WTC11 (cell line): Measurements from ENCODE around the gene DIPK2A. TPM values are rescaled to one million over a fixed set of nuclear protein-coding genes. Genes with fewer than 3 reads are reported as not detected.

Experiments used
- ATAC-seq: fragments of 200-7000 bp; cut with Tn5 transposase; 2 replicates; pipeline ENCODE4 v1.10.0; 2021; ENCODE audit warnings: mild to moderate bottlenecking, moderate library complexity
- CTCF ChIA-PET: fragments of 300-600 bp; sonication (Branson Sonifier 250); formaldehyde crosslinking; loops from one replicate; lab custom pipeline; 2021; ENCODE audit warnings: antibody characterized with exemption; lab: Charles Lee
- POLR2A ChIA-PET: fragments of 350-600 bp; sonication (Branson Sonifier 250); formaldehyde crosslinking; loops from one replicate; lab custom pipeline; 2021; ENCODE audit warnings: antibody characterized with exemption; lab: Charles Lee
- DNase-seq: peaks from one replicate; pipeline ENCODE4 v3.0.0; 2021; ENCODE audit warnings: low spot score
- H3K27ac Mint-ChIP-seq: 2 replicates; pipeline ENCODE4 v1.8.0; 2021; ENCODE audit warnings: mixed read lengths
- H3K27me3 Mint-ChIP-seq: 2 replicates; pipeline ENCODE4 v1.8.0; 2021; ENCODE audit warnings: low read depth, mild to moderate bottlenecking, moderate library complexity, mixed read lengths
- H3K36me3 Mint-ChIP-seq: 2 replicates; pipeline ENCODE4 v1.8.0; 2021; ENCODE audit warnings: mixed read lengths
- H3K4me1 Mint-ChIP-seq: 2 replicates; pipeline ENCODE4 v1.8.0; 2022; ENCODE audit warnings: mixed read lengths
- H3K4me3 Mint-ChIP-seq: 2 replicates; pipeline ENCODE4 v1.8.0; 2021; ENCODE audit warnings: mild to moderate bottlenecking, moderate library complexity, mixed read lengths
- H3K9me3 Mint-ChIP-seq: 2 replicates; pipeline ENCODE4 v1.8.0; 2021; ENCODE audit warnings: mixed read lengths
- AR ChIP-seq: fragments of 250-450 bp; sonication (Bioruptor Pico); IDR thresholded peaks from 2 replicates; pipeline ENCODE4 v1.9.0; 2021; ENCODE audit warnings: mild to moderate bottlenecking
- ATF1 ChIP-seq: sonication (generic); formaldehyde crosslinking; IDR thresholded peaks from 2 replicates; pipeline ENCODE4 v1.8.1; 2023; ENCODE audit warnings: mild to moderate bottlenecking, moderate library complexity, missing genetic modification reagents
- EMX1 ChIP-seq: fragments of 250-450 bp; sonication (Bioruptor Pico); IDR thresholded peaks from 2 replicates; pipeline ENCODE4 v1.8.0; 2021; ENCODE audit warnings: mild to moderate bottlenecking
- ERG ChIP-seq: fragments of 250-450 bp; sonication (Bioruptor Pico); IDR thresholded peaks from 2 replicates; pipeline ENCODE4 v1.8.0; 2021; ENCODE audit warnings: mild to moderate bottlenecking
- FOXK1 ChIP-seq: sonication (generic); formaldehyde crosslinking; IDR thresholded peaks from 2 replicates; pipeline ENCODE4 v1.8.0; 2022; ENCODE audit warnings: mild to moderate bottlenecking, moderate library complexity, missing genetic modification reagents
- GTF2I ChIP-seq: fragments of 250-450 bp; sonication (Bioruptor Pico); conservative IDR thresholded peaks from 2 replicates; pipeline ENCODE4 v1.4.0; 2021; ENCODE audit warnings: mild to moderate bottlenecking
- JAZF1 ChIP-seq: fragments of 250-450 bp; sonication (Bioruptor Pico); IDR thresholded peaks from 2 replicates; pipeline ENCODE4 v1.9.0; 2021; ENCODE audit warnings: moderate library complexity, mild to moderate bottlenecking, inconsistent platforms
- KAT7 ChIP-seq: sonication (generic); formaldehyde crosslinking; IDR thresholded peaks from 2 replicates; pipeline ENCODE4 v1.8.1; 2023; ENCODE audit warnings: missing genetic modification reagents, mild to moderate bottlenecking, borderline replicate concordance
- MLX ChIP-seq: sonication (generic); formaldehyde crosslinking; IDR thresholded peaks from 2 replicates; pipeline ENCODE4 v1.8.1; 2023; ENCODE audit warnings: mild to moderate bottlenecking, missing genetic modification reagents, moderate library complexity
- RELA ChIP-seq: sonication (generic); formaldehyde crosslinking; IDR thresholded peaks from 2 replicates; pipeline ENCODE4 v1.8.1; 2022; ENCODE audit warnings: missing genetic modification reagents, mild to moderate bottlenecking, borderline replicate concordance
- TEAD4 ChIP-seq: sonication (generic); formaldehyde crosslinking; IDR thresholded peaks from 2 replicates; pipeline ENCODE4 v1.8.0; 2022; ENCODE audit warnings: mild to moderate bottlenecking, missing genetic modification reagents
- ZBTB21 ChIP-seq: sonication (generic); formaldehyde crosslinking; IDR thresholded peaks from 2 replicates; pipeline ENCODE4 v1.8.1; 2023; ENCODE audit warnings: mild to moderate bottlenecking, missing genetic modification reagents, borderline replicate concordance
- ZBTB43 ChIP-seq: sonication (generic); formaldehyde crosslinking; IDR thresholded peaks from 2 replicates; pipeline ENCODE4 v1.8.1; 2023; ENCODE audit warnings: mild to moderate bottlenecking, missing genetic modification reagents
- ZNF281 ChIP-seq: sonication (generic); formaldehyde crosslinking; IDR thresholded peaks from 2 replicates; pipeline ENCODE4 v1.8.0; 2023; ENCODE audit warnings: mild to moderate bottlenecking, missing genetic modification reagents
- ZNF317 ChIP-seq: sonication (generic); formaldehyde crosslinking; IDR thresholded peaks from 2 replicates; pipeline ENCODE4 v1.8.1; 2023; ENCODE audit warnings: low read depth, mild to moderate bottlenecking, moderate library complexity, missing genetic modification reagents, borderline replicate concordance
- ZNF423 ChIP-seq: fragments of 250-450 bp; sonication (Bioruptor Pico); IDR thresholded peaks from 2 replicates; pipeline ENCODE4 v2.1.2; 2022; ENCODE audit warnings: mild to moderate bottlenecking, moderate library complexity
- ZNF425 ChIP-seq: fragments of 250-450 bp; sonication (Bioruptor Pico); conservative IDR thresholded peaks from 2 replicates; pipeline ENCODE4 v1.9.0; 2021; ENCODE audit warnings: mild to moderate bottlenecking
- total RNA-seq: library from RNA; stranded (reverse); gene quantifications from 3 replicates; pipeline ENCODE4 v1.2.3, GENCODE V29; 2021
- TF ChIP-seq, protein P1 (sequence below): sonication (generic); formaldehyde crosslinking; IDR thresholded peaks from 2 replicates; pipeline ENCODE4 v1.8.0; 2023; ENCODE audit warnings: missing genetic modification reagents, mild to moderate bottlenecking, borderline replicate concordance

The DIPK2A gene
- total RNA-seq, 1 experiment from 2014 or later, result 35.1 TPM

DNA sequence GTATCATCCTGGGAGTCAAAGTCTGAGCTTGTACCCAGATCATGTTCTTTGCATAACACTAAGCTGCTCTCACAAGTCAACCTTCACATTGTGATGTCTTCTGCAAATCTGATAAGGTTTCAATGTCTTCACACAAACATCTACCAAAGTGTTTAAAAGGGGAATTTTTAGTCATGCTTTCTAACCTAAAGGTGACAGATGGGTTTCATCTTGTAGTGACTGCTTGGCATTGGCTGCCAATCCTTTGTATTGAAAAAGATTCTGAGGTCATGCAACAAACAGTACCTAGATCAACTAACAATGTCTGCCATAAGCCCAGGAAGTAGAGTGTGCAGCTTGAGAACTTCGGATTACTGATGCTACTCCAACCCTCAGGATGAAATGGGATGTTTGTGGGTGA lies 43.6 kb upstream of the DIPK2A start (continued):
- no peak for TF ChIP-seq ERG
- no peak for TF ChIP-seq MLX (CRISPR knock-in tag)
- TF ChIP-seq JAZF1 (CRISPR knock-in tag), result no peak
- TF ChIP-seq FOXK1 (CRISPR knock-in tag), result no peak

- Mint-ChIP-seq H3K9me3 (no peaks in the 10 kb centered on the region), H3K27ac (no peak overlapping the region), H3K4me1 (no peaks in the 10 kb centered on the region), H3K27me3 (no peaks in the 10 kb centered on the region), H3K36me3 (no peaks in the 10 kb centered on the region), H3K4me3 (no peak overlapping the region)
- ATAC-seq (no peak), DNase-seq (no peak)
- CTCF ChIA-PET, result no interaction called here
- POLR2A ChIA-PET, result interaction anchor here (0.5 to 1.0 kb wide), 2 partner anchors 43 to 619 kb away, joined by 3 to 4 read pairs; partner anchors contain the start of gene DIPK2A
- no peak for TF ChIP-seq ZNF281 (CRISPR knock-in tag)
- no peak for TF ChIP-seq TEAD4 (CRISPR knock-in tag)
- no peak for TF ChIP-seq ZBTB21 (CRISPR knock-in tag)
- no peak for TF ChIP-seq ZBTB43 (CRISPR knock-in tag)
- TF ChIP-seq ERG, result no peak
- no peak for TF ChIP-seq ZNF423 (CRISPR knock-in tag)
- no peak for TF ChIP-seq GTF2I (CRISPR knock-in tag)
- TF ChIP-seq KAT7, result no peak
- TF ChIP-seq, protein P1, sequence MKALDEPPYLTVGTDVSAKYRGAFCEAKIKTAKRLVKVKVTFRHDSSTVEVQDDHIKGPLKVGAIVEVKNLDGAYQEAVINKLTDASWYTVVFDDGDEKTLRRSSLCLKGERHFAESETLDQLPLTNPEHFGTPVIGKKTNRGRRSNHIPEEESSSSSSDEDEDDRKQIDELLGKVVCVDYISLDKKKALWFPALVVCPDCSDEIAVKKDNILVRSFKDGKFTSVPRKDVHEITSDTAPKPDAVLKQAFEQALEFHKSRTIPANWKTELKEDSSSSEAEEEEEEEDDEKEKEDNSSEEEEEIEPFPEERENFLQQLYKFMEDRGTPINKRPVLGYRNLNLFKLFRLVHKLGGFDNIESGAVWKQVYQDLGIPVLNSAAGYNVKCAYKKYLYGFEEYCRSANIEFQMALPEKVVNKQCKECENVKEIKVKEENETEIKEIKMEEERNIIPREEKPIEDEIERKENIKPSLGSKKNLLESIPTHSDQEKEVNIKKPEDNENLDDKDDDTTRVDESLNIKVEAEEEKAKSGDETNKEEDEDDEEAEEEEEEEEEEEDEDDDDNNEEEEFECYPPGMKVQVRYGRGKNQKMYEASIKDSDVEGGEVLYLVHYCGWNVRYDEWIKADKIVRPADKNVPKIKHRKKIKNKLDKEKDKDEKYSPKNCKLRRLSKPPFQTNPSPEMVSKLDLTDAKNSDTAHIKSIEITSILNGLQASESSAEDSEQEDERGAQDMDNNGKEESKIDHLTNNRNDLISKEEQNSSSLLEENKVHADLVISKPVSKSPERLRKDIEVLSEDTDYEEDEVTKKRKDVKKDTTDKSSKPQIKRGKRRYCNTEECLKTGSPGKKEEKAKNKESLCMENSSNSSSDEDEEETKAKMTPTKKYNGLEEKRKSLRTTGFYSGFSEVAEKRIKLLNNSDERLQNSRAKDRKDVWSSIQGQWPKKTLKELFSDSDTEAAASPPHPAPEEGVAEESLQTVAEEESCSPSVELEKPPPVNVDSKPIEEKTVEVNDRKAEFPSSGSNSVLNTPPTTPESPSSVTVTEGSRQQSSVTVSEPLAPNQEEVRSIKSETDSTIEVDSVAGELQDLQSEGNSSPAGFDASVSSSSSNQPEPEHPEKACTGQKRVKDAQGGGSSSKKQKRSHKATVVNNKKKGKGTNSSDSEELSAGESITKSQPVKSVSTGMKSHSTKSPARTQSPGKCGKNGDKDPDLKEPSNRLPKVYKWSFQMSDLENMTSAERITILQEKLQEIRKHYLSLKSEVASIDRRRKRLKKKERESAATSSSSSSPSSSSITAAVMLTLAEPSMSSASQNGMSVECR (CRISPR knock-in tag), result no peak
- no peak for TF ChIP-seq ATF1 (CRISPR knock-in tag)
- TF ChIP-seq AR, result no peak
- TF ChIP-seq ZNF425, result no peak
- TF ChIP-seq RELA (CRISPR knock-in tag), result no peak
- TF ChIP-seq EMX1, result no peak
- no peak for TF ChIP-seq ZNF317 (CRISPR knock-in tag)
These were observed 42.9 kb upstream of the DIPK2A start for GRCh38 chr3:143928541-143929255.
